ENCODE results near the gene MAPK9. TPM values are rescaled to one million over a fixed set of nuclear protein-coding genes. Genes with fewer than 3 reads are reported as not detected.
A peak's percentile ranks its signal among the peaks of the same experiment; 100 is the strongest.

The MAPK9 gene
- total RNA-seq, 1 experiment from 2014 or later = 38.6 TPM

DNA sequence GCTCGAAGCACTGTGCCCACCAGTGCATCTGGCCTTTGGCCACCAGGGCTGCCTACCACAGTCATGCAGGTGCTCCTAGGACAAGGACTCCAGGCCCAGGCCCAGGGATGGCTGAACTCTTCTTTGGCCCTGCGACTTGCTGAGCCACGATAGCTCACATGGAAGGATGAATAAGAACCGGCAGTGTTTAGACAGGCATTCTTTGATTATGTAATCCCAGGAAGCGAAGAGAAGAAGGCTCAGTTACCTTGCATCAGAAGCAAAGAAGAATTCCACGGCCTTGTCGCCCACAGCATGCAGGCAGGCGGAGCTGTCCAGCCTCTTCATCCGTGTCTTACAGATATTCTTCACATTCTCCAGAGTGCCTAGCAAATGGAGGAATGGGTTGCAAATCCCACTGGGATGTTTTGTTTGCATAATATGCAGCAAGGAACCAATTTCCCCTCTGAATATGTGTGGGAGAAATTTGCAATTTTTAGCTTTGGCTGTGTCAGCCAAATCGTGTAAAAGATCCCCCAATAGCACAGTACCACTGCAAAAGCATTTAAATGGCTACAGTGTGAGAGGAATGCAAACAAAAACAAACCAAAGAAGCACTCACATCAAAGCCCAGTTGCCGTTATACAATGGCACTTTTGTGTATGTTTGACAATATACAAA, 32.2 kb upstream of the MAPK9 start:
- Mint-ChIP-seq H3K4me1 (peaks cover 7 to 9% of the 10 kb centered on the region in 2 experiments; a peak in 3 of 4 replicates), H3K4me3 (no peak overlapping the region), H3K27me3 (ENCODE audit: low read depth) (no peaks in the 10 kb centered on the region), H3K9me3 (no peaks in the 10 kb centered on the region), H3K27ac (peak overlapping the region in 1 of 3 experiments; percentile 13; a peak in 1 of 7 replicates), H3K36me3 (ENCODE audit: insufficient read depth in 1 of 3, low read depth in 3 of 3) (peaks cover 66 to 87% (median 83%) of the 10 kb centered on the region in 3 experiments)
- no peak overlapping the region for H3K9ac ChIP-seq (ENCODE audit: extremely low read depth, insufficient read length, low read length)
- H3K79me1 ChIP-seq (ENCODE audit: insufficient read depth, low read depth, low read length, poor library complexity, severe bottlenecking) = peaks cover 2% of the 10 kb centered on the region
- H2BK12ac ChIP-seq (ENCODE audit: insufficient read length, low read depth, low read length) = no peak overlapping the region
- no peaks in the 10 kb centered on the region for H3K27me3 ChIP-seq (ENCODE audit: insufficient read depth, low read length)
- no peak overlapping the region for H4K5ac ChIP-seq (ENCODE audit: insufficient read length, low read depth, low read length)
- TF ChIP-seq, protein P1, sequence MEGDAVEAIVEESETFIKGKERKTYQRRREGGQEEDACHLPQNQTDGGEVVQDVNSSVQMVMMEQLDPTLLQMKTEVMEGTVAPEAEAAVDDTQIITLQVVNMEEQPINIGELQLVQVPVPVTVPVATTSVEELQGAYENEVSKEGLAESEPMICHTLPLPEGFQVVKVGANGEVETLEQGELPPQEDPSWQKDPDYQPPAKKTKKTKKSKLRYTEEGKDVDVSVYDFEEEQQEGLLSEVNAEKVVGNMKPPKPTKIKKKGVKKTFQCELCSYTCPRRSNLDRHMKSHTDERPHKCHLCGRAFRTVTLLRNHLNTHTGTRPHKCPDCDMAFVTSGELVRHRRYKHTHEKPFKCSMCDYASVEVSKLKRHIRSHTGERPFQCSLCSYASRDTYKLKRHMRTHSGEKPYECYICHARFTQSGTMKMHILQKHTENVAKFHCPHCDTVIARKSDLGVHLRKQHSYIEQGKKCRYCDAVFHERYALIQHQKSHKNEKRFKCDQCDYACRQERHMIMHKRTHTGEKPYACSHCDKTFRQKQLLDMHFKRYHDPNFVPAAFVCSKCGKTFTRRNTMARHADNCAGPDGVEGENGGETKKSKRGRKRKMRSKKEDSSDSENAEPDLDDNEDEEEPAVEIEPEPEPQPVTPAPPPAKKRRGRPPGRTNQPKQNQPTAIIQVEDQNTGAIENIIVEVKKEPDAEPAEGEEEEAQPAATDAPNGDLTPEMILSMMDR (conservative IDR thresholded peaks at IDR 0.05) = no peak; the same call in 2 of the 3 replicates
- no peaks in the 10 kb centered on the region for H4K20me1 ChIP-seq (ENCODE audit: control insufficient read depth, insufficient read depth, insufficient read length)
- no peak overlapping the region for H4K91ac ChIP-seq (ENCODE audit: insufficient read length, low read depth, low read length)
- H3K56ac ChIP-seq (ENCODE audit: insufficient read length, low read depth, low read length) = no peak overlapping the region
- no peak overlapping the region for H3K27ac ChIP-seq (ENCODE audit: insufficient read length, low read depth, low read length)
- H3K23ac ChIP-seq (ENCODE audit: insufficient read length, low read depth, low read length) = no peak overlapping the region
- no peaks in the 10 kb centered on the region for H3K9me3 ChIP-seq (ENCODE audit: control insufficient read depth, low read depth, low read length)
- no CpG with 5 or more reads among the region's 11 CpGs for WGBS (ENCODE audit: extremely low coverage, insufficient read length, low lambda C conversion rate)
- DNase-seq = no peak
- no peak overlapping the region for H2BK20ac ChIP-seq (ENCODE audit: low read depth, low read length, poor library complexity, severe bottlenecking)
- no peak overlapping the region for H3T11ph ChIP-seq (ENCODE audit: low read length)
- no peaks in the 10 kb centered on the region for H3K23me2 ChIP-seq (ENCODE audit: insufficient read length, low read depth, low read length, poor library complexity, severe bottlenecking)
- no peak overlapping the region for H2AFZ ChIP-seq (ENCODE audit: low read length)
- H2BK15ac ChIP-seq (ENCODE audit: low read depth, low read length) = no peak overlapping the region
- H3K4ac ChIP-seq (ENCODE audit: low read depth, low read length) = no peak overlapping the region
- H2BK5ac ChIP-seq (ENCODE audit: insufficient read length, low read length) = no peak overlapping the region
- H3K4me1 ChIP-seq (ENCODE audit: insufficient read depth, low read length) = no peaks in the 10 kb centered on the region
- H3K18ac ChIP-seq (ENCODE audit: insufficient read length, low read depth, low read length) = no peak overlapping the region
- H3K4me2 ChIP-seq (ENCODE audit: insufficient read depth, insufficient read length, low read length) = no peak overlapping the region
- no peak overlapping the region for H2AK5ac ChIP-seq (ENCODE audit: insufficient read length, low read length)
- H3K79me2 ChIP-seq (ENCODE audit: insufficient read depth, low read length) = no peaks in the 10 kb centered on the region; the same call in 1 of the 2 replicates
- H2BK120ac ChIP-seq (ENCODE audit: low read depth, low read length, poor library complexity, severe bottlenecking) = no peak overlapping the region
- no peak overlapping the region for H3K14ac ChIP-seq (ENCODE audit: insufficient read depth, low read length)
- no peak overlapping the region for H4K8ac ChIP-seq (replicated peaks; ENCODE audit: insufficient read length, low read depth, low read length)

All from H9 (cell line).